GM12878 (cell line): Measurements from ENCODE around the gene CDH4. TPM values are rescaled to one million over a fixed set of nuclear protein-coding genes. Genes with fewer than 3 reads are reported as not detected.

Experiments
- ATAC-seq: fragments of 200-7000 bp; cut with Tn5 transposase; 3 replicates; pipeline ENCODE4 v1.9.1; 2020; ENCODE audit warnings: mild to moderate bottlenecking, moderate library complexity
- BruUV-seq: library from RNA; stranded (reverse); fragments of 400-500 nt; replicated peaks from 2 replicates; lab custom pipeline; 2021; lab: Mats Ljungman, UMichigan
- CTCF ChIA-PET: fragments of 300-600 bp; sonication (Branson Sonifier 250); formaldehyde crosslinking; extraction: SDS; loops from one replicate; lab custom pipeline; 2021; ENCODE audit warnings: inconsistent platforms; lab: Yijun Ruan, JAX
- POLR2A ChIA-PET: fragments of 350-600 bp; formaldehyde crosslinking; extraction: SDS; loops from one replicate; lab custom pipeline; 2021; ENCODE audit warnings: inconsistent platforms; lab: Charles Lee
- RAD21 ChIA-PET: fragments of 300-600 bp; sonication (Branson Sonifier 250); formaldehyde crosslinking; loops from one replicate; lab custom pipeline; 2023; ENCODE audit warnings: antibody characterized with exemption; ENCODE audit not compliant: unreplicated experiment; lab: Charles Lee
- SMC1A ChIA-PET: fragments of 300-600 bp; sonication (Branson Sonifier 250); formaldehyde crosslinking; loops from one replicate; lab custom pipeline; 2023; ENCODE audit not compliant: unreplicated experiment, uncharacterized antibody; lab: Charles Lee
- DNase-seq: peaks from one replicate; pipeline ENCODE4 v3.0.0-alpha.2; 2011; ENCODE audit warnings: low read depth, low spot score
- FAIRE-seq: peaks from 3 replicates; lab custom pipeline; 2011; peaks lifted over from hg19 to GRCh38; lab: Jason Lieb, UNC
- H2AFZ ChIP-seq: 2 replicates; pipeline ENCODE4 v1.6.0; 2011; ENCODE audit warnings: low read depth, low read length, control low read depth; ENCODE audit not compliant: control insufficient read depth
- H3K27ac ChIP-seq: 2 replicates; pipeline ENCODE4 v1.5.1; 2011; ENCODE audit warnings: control low read depth; ENCODE audit not compliant: control insufficient read depth, insufficient read depth
- H3K27me3 ChIP-seq, 2 experiments: replicated peaks in 1 of 2; 2 replicates each; pipeline versions ENCODE4 v1.6.0 to v1.6.1; 2011; ENCODE audit warnings: low read length in 1 of 2; ENCODE audit not compliant: control insufficient read depth in 2 of 2, insufficient read depth in 2 of 2
- H3K36me3 ChIP-seq, 2 experiments: 2 replicates each; pipeline ENCODE4 v1.5.1; 2011; ENCODE audit warnings: low read length in 1 of 2; ENCODE audit not compliant: control insufficient read depth in 2 of 2, insufficient read depth in 2 of 2
- H3K4me1 ChIP-seq: 2 replicates; pipeline ENCODE4 v1.6.1; 2011; ENCODE audit warnings: mild to moderate bottlenecking, low read length, moderate library complexity, mixed read lengths; ENCODE audit not compliant: control insufficient read depth, insufficient read depth
- H3K4me2 ChIP-seq: 2 replicates; pipeline ENCODE4 v1.6.0; 2011; ENCODE audit warnings: control low read depth; ENCODE audit not compliant: control insufficient read depth, insufficient read depth
- H3K4me3 ChIP-seq: fragments of 200-600 bp; sonication (generic); 2 replicates; pipeline ENCODE4 v1.5.1; 2016
- H3K79me2 ChIP-seq: 2 replicates; pipeline ENCODE4 v1.6.0; 2011; ENCODE audit warnings: low read length; ENCODE audit not compliant: control insufficient read depth, insufficient read depth
- H3K9ac ChIP-seq: 2 replicates; pipeline ENCODE4 v1.8.0; 2011; ENCODE audit warnings: low read length, control low read depth, mixed read lengths; ENCODE audit not compliant: control insufficient read depth, insufficient read depth
- H3K9me3 ChIP-seq: replicated peaks from 3 replicates; pipeline ENCODE4 v1.5.1; 2011; ENCODE audit warnings: mild to moderate bottlenecking, low read length; ENCODE audit not compliant: control insufficient read depth, insufficient read depth
- H4K20me1 ChIP-seq: 2 replicates; pipeline ENCODE4 v1.6.0; 2011; ENCODE audit not compliant: control insufficient read depth, insufficient read depth
- BMI1 ChIP-seq: fragments of 450-650 bp; IDR thresholded peaks from 2 replicates; pipeline ENCODE4 v1.6.1; 2016; ENCODE audit warnings: mild to moderate bottlenecking, moderate library complexity, borderline replicate concordance
- CHD2 ChIP-seq: IDR thresholded peaks from 2 replicates; pipeline ENCODE4 v1.6.1; 2011; ENCODE audit warnings: low read depth, low read length, improper control_type of control experiment, borderline replicate concordance
- CHD4 ChIP-seq: fragments of 200-600 bp; sonication (generic); IDR thresholded peaks from 2 replicates; pipeline ENCODE4 v1.6.1; 2016; ENCODE audit warnings: mild to moderate bottlenecking
- HDGF ChIP-seq: fragments of 450-650 bp; IDR thresholded peaks from 2 replicates; pipeline ENCODE4 v1.6.1; 2016; ENCODE audit warnings: antibody characterized with exemption
- JUND ChIP-seq: IDR thresholded peaks from 2 replicates; pipeline ENCODE4 v1.6.1; 2012; ENCODE audit warnings: low read depth, mild to moderate bottlenecking, low read length, improper control_type of control experiment, moderate library complexity
- MYC ChIP-seq: IDR thresholded peaks from 2 replicates; pipeline ENCODE4 v1.6.1; 2011; ENCODE audit warnings: mild to moderate bottlenecking, low read length, moderate library complexity, inconsistent platforms; ENCODE audit not compliant: insufficient read depth, insufficient replicate concordance, insufficient read length, severe bottlenecking
- NR2C1 ChIP-seq: fragments of 450-650 bp; IDR thresholded peaks from 2 replicates; pipeline ENCODE4 v1.6.1; 2017; ENCODE audit warnings: antibody characterized with exemption, mild to moderate bottlenecking, moderate library complexity
- STAT3 ChIP-seq: IDR thresholded peaks from 2 replicates; pipeline ENCODE4 v1.6.1; 2011; ENCODE audit warnings: low read depth, low read length, improper control_type of control experiment
- WGBS: methylation state at CpG from one replicate; pipeline ENCODE4 v1.1.6; 2016; ENCODE audit warnings: low lambda C conversion rate; ENCODE audit not compliant: insufficient replicate concordance, insufficient coverage; ENCODE audit errors: missing lambda C conversion rate; 5-methylcytosine and 5-hydroxymethylcytosine counted together
- in situ Hi-C: fragments of 300-500 bp; cut with MboI; formaldehyde crosslinking; loops from 9 replicates; pipeline ENCODE4 v1.14.3; 2018; ENCODE audit warnings: mixed read lengths
- intact Hi-C: fragments of 100-400 bp; cut with micrococcal nuclease; formaldehyde crosslinking; loops from one replicate; pipeline ENCODE4 v1.14.2; 2022; ENCODE audit not compliant: unreplicated experiment
- polyA plus RNA-seq, 11 experiments: library from polyadenylated mRNA; depleted of rRNA in 4 of 11; unstranded in 6 of 11; stranded (reverse) in 5 of 11; fragments of >200 nt; fragmentation: Nextera tagmentation in 4 of 11; fragmentation: Illumina TruSeq in 1 of 11; extraction: Ambion mirVana in 4 of 11; extraction: Trizol in 1 of 11; gene quantifications; 1 replicate in 1 of 11; 2 replicates in 10 of 11; pipeline versions ENCODE4 v1.2.1 to v1.2.3, GENCODE V29; 2011 to 2016; ENCODE audit warnings: inconsistent platforms in 2 of 11, missing spikeins in 2 of 11, low read depth in 1 of 11
- total RNA-seq, 4 experiments: library from RNA; depleted of rRNA in 3 of 4; stranded (reverse); fragments of >200 nt in 3 of 4; fragmentation: Illumina TruSeq in 1 of 4; extraction: Trizol in 1 of 4; gene quantifications; 2 replicates each; pipeline versions ENCODE4 v1.2.1 to v1.2.3, GENCODE V29; 2013 to 2021
- TF ChIP-seq, protein P1 (sequence below): IDR thresholded peaks from 2 replicates; pipeline ENCODE4 v1.6.1; 2012; ENCODE audit warnings: low read depth, low read length, improper control_type of control experiment
- TF ChIP-seq, protein P2 (sequence below): IDR thresholded peaks from 2 replicates; pipeline ENCODE4 v1.6.1; 2012; ENCODE audit warnings: improper control_type of control experiment, low read depth, low read length; ENCODE audit not compliant: insufficient replicate concordance

CDH4 gene
- total and polyA plus RNA-seq, 10 of the 15 experiments (the other 5 are each of a cell fraction or from before 2014, with no cell fraction given) = not detected

DNA sequence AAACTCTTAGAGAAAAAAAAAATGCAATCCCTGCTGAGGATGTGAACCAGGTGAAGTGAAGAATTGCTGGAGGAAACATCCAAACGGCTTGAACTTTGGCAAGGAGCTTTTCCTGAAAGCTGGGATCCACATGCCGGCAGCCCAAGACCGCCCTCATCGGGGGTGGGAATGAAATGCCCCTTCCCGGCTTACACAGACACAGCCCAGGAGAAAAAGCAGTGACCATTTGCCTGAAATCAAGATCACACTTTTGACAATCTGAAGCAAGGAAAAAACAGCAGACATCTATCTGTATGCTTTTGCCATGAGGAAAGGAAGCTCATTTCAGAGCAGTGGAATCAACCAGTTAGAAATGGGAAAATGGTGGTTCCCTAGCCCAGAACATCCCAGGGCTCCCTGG lies 559.1 kb downstream of the CDH4 start:
- ATAC-seq (no peak), FAIRE-seq (no peak), DNase-seq (no peak)
- intact Hi-C loops = no loop called here
- H4K20me1 ChIP-seq = no peaks in the 10 kb centered on the region
- H3K27ac ChIP-seq = no peak overlapping the region
- no peaks in the 10 kb centered on the region for H3K4me1 ChIP-seq
- H3K27me3 ChIP-seq = no peaks in the 10 kb centered on the region; a peak in 1 of 4 replicates
- in situ Hi-C loops = no loop called here
- ChIA-PET CTCF (no interaction called here), SMC1A (no interaction called here), RAD21 (no interaction called here), POLR2A (no interaction called here)
- H3K4me2 ChIP-seq = no peak overlapping the region
- H2AFZ ChIP-seq = no peak overlapping the region
- no TSS peak for BruUV-seq
- TF ChIP-seq CHD4 (no peak), CHD2 (no peak)
- no peak overlapping the region for H3K4me3 ChIP-seq
- no peaks in the 10 kb centered on the region for H3K9me3 ChIP-seq
- H3K79me2 ChIP-seq = no peaks in the 10 kb centered on the region
- no peak overlapping the region for H3K9ac ChIP-seq
- no peaks in the 10 kb centered on the region for H3K36me3 ChIP-seq
- WGBS = 12% methylated on average over 5 of the region's 5 CpGs

DNA sequence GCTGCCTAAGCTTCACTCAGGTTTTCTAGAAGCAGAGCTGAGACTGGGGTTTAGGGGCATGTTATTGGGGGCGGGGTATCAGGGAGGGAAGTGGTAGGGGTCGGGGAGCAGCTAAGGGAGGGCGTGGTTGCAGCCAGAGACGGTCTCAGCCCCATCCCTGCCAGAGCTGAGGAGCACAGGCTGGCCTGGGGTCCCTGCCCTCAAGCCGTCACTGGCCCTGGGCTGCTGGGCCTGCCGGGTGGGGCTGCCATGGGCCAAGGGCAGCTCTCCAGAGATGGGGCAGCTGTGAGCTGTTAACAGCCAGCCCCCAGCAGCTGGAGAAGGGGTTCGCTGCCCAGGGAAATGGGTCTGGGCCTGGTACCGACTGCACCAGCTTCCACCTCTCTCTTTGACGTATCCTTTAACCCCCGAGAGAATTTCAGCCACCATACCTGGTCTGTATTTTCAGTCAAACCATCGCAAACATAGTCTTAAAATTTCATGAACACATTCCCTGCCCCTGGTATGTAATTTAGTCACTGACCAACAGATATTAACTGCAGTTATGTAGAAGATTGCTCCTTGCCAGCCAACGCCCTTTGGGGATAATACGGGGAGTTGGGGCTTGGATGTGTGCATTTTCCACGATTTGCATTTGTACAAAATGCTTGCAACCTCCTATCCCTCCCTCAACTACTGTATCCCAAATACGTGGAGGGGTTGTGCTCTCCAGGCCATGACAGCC lies 560.2 kb downstream of the CDH4 start:
- Histone ChIP-seq H3K27me3 (no peaks in the 10 kb centered on the region; a peak in 1 of 4 replicates), H3K9ac (no peak overlapping the region), H3K4me1 (no peaks in the 10 kb centered on the region), H3K4me3 (no peak overlapping the region), H4K20me1 (no peaks in the 10 kb centered on the region), H3K9me3 (no peaks in the 10 kb centered on the region), H2AFZ (no peak overlapping the region), H3K36me3 (no peaks in the 10 kb centered on the region), H3K4me2 (no peak overlapping the region), H3K27ac (no peak overlapping the region), H3K79me2 (no peaks in the 10 kb centered on the region)
- ChIA-PET SMC1A (no interaction called here), RAD21 (no interaction called here), POLR2A (no interaction called here), CTCF (no interaction called here)
- WGBS = 23% methylated on average over 15 of the region's 15 CpGs
- no peak for DNase-seq
- intact Hi-C loops = no loop called here
- BruUV-seq = no TSS peak
- no peak for ATAC-seq
- in situ Hi-C loops = no loop called here
- FAIRE-seq = no peak
- TF ChIP-seq JUND (no peak), HDGF (no peak), STAT3 (no peak), BMI1 (no peak), NR2C1 (no peak), CHD4 (no peak), MYC (no peak)
- TF ChIP-seq, protein P1, sequence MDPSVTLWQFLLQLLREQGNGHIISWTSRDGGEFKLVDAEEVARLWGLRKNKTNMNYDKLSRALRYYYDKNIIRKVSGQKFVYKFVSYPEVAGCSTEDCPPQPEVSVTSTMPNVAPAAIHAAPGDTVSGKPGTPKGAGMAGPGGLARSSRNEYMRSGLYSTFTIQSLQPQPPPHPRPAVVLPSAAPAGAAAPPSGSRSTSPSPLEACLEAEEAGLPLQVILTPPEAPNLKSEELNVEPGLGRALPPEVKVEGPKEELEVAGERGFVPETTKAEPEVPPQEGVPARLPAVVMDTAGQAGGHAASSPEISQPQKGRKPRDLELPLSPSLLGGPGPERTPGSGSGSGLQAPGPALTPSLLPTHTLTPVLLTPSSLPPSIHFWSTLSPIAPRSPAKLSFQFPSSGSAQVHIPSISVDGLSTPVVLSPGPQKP = no peak
- TF ChIP-seq, protein P2, sequence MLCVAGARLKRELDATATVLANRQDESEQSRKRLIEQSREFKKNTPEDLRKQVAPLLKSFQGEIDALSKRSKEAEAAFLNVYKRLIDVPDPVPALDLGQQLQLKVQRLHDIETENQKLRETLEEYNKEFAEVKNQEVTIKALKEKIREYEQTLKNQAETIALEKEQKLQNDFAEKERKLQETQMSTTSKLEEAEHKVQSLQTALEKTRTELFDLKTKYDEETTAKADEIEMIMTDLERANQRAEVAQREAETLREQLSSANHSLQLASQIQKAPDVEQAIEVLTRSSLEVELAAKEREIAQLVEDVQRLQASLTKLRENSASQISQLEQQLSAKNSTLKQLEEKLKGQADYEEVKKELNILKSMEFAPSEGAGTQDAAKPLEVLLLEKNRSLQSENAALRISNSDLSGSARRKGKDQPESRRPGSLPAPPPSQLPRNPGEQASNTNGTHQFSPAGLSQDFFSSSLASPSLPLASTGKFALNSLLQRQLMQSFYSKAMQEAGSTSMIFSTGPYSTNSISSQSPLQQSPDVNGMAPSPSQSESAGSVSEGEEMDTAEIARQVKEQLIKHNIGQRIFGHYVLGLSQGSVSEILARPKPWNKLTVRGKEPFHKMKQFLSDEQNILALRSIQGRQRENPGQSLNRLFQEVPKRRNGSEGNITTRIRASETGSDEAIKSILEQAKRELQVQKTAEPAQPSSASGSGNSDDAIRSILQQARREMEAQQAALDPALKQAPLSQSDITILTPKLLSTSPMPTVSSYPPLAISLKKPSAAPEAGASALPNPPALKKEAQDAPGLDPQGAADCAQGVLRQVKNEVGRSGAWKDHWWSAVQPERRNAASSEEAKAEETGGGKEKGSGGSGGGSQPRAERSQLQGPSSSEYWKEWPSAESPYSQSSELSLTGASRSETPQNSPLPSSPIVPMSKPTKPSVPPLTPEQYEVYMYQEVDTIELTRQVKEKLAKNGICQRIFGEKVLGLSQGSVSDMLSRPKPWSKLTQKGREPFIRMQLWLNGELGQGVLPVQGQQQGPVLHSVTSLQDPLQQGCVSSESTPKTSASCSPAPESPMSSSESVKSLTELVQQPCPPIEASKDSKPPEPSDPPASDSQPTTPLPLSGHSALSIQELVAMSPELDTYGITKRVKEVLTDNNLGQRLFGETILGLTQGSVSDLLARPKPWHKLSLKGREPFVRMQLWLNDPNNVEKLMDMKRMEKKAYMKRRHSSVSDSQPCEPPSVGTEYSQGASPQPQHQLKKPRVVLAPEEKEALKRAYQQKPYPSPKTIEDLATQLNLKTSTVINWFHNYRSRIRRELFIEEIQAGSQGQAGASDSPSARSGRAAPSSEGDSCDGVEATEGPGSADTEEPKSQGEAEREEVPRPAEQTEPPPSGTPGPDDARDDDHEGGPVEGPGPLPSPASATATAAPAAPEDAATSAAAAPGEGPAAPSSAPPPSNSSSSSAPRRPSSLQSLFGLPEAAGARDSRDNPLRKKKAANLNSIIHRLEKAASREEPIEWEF = no peak
